DOHH2 (cell line): ENCODE data around the gene HIC1.

Experiments
- H3F3A ChIP-seq: fragments of 200-600 bp; sonication (generic), shearing (Covaris generic); 2 replicates; pipeline ENCODE4 v1.6.0; 2016; ENCODE audit warnings: antibody characterized with exemption, mild to moderate bottlenecking; ENCODE audit not compliant: control insufficient read depth, insufficient read depth
- H3K27ac ChIP-seq: fragments of 200-600 bp; sonication (generic); 2 replicates; pipeline ENCODE4 v1.5.1; 2014; ENCODE audit warnings: low read depth, mild to moderate bottlenecking, low read length, moderate library complexity
- H3K27me3 ChIP-seq: fragments of 200-600 bp; sonication (generic); 2 replicates; pipeline ENCODE4 v1.6.1; 2014; ENCODE audit warnings: mild to moderate bottlenecking, low read length, mixed read lengths; ENCODE audit not compliant: control insufficient read depth
- H3K36me3 ChIP-seq: fragments of 200-600 bp; sonication (generic); 2 replicates; pipeline ENCODE4 v1.6.1; 2014; ENCODE audit warnings: mild to moderate bottlenecking, low read length, moderate library complexity, mixed read lengths; ENCODE audit not compliant: control insufficient read depth
- H3K4me1 ChIP-seq: fragments of 200-600 bp; sonication (generic); 2 replicates; pipeline ENCODE4 v1.6.1; 2014; ENCODE audit warnings: mild to moderate bottlenecking, low read length, mixed read lengths; ENCODE audit not compliant: control insufficient read depth
- H3K4me2 ChIP-seq: fragments of 200-600 bp; sonication (generic); 2 replicates; pipeline ENCODE4 v1.6.0; 2014; ENCODE audit warnings: mild to moderate bottlenecking, low read length, moderate library complexity
- H3K4me3 ChIP-seq: fragments of 200-600 bp; sonication (generic); 2 replicates; pipeline ENCODE4 v1.5.1; 2014; ENCODE audit warnings: mild to moderate bottlenecking, low read length, mixed read lengths
- H3K79me2 ChIP-seq: fragments of 200-600 bp; sonication (generic); 2 replicates; pipeline ENCODE4 v1.6.1; 2014; ENCODE audit warnings: mild to moderate bottlenecking, low read length, mixed read lengths; ENCODE audit not compliant: control insufficient read depth
- H3K9me2 ChIP-seq: fragments of 200-600 bp; sonication (generic); replicated peaks from 2 replicates; pipeline ENCODE4 v1.6.1; 2014; ENCODE audit warnings: mild to moderate bottlenecking, low read length, mixed read lengths; ENCODE audit not compliant: control insufficient read depth
- H3K9me3 ChIP-seq: fragments of 200-600 bp; sonication (generic); 2 replicates; pipeline ENCODE4 v1.6.1; 2014; ENCODE audit warnings: antibody characterized with exemption, low read length, mixed read lengths; ENCODE audit not compliant: control insufficient read depth, insufficient read depth
- H4K20me1 ChIP-seq: fragments of 200-600 bp; sonication (generic); 2 replicates; pipeline ENCODE4 v1.6.0; 2014; ENCODE audit warnings: low read depth, mild to moderate bottlenecking, antibody characterized with exemption, low read length, moderate library complexity; ENCODE audit not compliant: control insufficient read depth, insufficient read depth
- EZH2phosphoT487 ChIP-seq: fragments of 200-600 bp; sonication (generic); IDR thresholded peaks from 2 replicates; pipeline ENCODE4 v1.6.1; 2017; ENCODE audit warnings: borderline replicate concordance, mild to moderate bottlenecking, antibody characterized with exemption, low read length, moderate library complexity, mixed read lengths
- TF ChIP-seq, protein P1 (sequence below): fragments of 200-600 bp; sonication (generic); IDR thresholded peaks from one replicate; pipeline ENCODE4 v1.5.1; 2014; ENCODE audit warnings: antibody characterized with exemption, mild to moderate bottlenecking, low read depth, low read length; ENCODE audit not compliant: poor library complexity, severe bottlenecking

The HIC1 gene

DNA sequence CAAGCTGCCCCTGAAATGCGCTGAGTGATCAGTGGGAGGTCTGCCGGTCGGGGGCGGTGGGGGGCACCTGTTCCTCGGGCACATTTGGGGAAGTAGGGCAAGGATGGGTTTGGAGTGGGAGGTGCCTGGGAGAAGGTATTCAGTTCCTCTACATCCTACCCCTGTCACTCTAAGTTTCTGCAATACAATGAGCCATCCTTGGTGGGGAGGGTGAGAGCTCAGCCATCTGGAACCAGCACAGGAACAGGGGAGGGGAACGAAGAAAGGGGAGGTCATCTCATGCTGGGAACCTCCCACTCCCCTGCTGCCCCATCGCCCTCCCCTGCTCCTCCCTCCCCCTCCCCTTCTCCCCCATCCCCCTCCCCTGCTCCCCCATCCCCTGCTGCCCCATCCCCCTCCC is 20.7 kb upstream of the HIC1 start:
- Histone ChIP-seq H3K9me3 (no peaks in the 10 kb centered on the region), H3F3A (no peaks in the 10 kb centered on the region), H3K27me3 (no peaks in the 10 kb centered on the region), H3K4me1 (peaks cover 24% of the 10 kb centered on the region), H3K27ac (no peak overlapping the region), H3K4me2 (peak overlapping the region; percentile 45), H3K79me2 (peaks cover 19% of the 10 kb centered on the region), H3K4me3 (no peak overlapping the region), H3K9me2 (no peaks in the 10 kb centered on the region), H4K20me1 (no peaks in the 10 kb centered on the region), H3K36me3 (peaks cover 21% of the 10 kb centered on the region)
- no peak for TF ChIP-seq EZH2phosphoT487
- TF ChIP-seq, protein P1, sequence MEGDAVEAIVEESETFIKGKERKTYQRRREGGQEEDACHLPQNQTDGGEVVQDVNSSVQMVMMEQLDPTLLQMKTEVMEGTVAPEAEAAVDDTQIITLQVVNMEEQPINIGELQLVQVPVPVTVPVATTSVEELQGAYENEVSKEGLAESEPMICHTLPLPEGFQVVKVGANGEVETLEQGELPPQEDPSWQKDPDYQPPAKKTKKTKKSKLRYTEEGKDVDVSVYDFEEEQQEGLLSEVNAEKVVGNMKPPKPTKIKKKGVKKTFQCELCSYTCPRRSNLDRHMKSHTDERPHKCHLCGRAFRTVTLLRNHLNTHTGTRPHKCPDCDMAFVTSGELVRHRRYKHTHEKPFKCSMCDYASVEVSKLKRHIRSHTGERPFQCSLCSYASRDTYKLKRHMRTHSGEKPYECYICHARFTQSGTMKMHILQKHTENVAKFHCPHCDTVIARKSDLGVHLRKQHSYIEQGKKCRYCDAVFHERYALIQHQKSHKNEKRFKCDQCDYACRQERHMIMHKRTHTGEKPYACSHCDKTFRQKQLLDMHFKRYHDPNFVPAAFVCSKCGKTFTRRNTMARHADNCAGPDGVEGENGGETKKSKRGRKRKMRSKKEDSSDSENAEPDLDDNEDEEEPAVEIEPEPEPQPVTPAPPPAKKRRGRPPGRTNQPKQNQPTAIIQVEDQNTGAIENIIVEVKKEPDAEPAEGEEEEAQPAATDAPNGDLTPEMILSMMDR = no peak

GRCh38 chr17:2034806-2035540 is 19.9 kb upstream of the HIC1 start:
- Histone ChIP-seq H3K9me2 (no peaks in the 10 kb centered on the region), H3K36me3 (peaks cover 21% of the 10 kb centered on the region), H3K27ac (no peak overlapping the region), H3K9me3 (no peaks in the 10 kb centered on the region), H3K4me1 (peaks cover 20% of the 10 kb centered on the region), H3K27me3 (no peaks in the 10 kb centered on the region), H4K20me1 (no peaks in the 10 kb centered on the region), H3K79me2 (peaks cover 19% of the 10 kb centered on the region), H3F3A (no peaks in the 10 kb centered on the region), H3K4me2 (peak overlapping the region; percentile 19; the same call in 1 of the 2 replicates), H3K4me3 (no peak overlapping the region)
- no peak for TF ChIP-seq EZH2phosphoT487
- TF ChIP-seq, protein P1 = no peak

- Histone ChIP-seq H3K27ac (no peak overlapping the region), H3K9me2 (no peaks in the 10 kb centered on the region), H3K27me3 (no peaks in the 10 kb centered on the region), H4K20me1 (no peaks in the 10 kb centered on the region), H3K4me1 (peaks cover 18% of the 10 kb centered on the region), H3K36me3 (peaks cover 21% of the 10 kb centered on the region), H3K4me3 (no peak overlapping the region), H3K79me2 (peaks cover 14% of the 10 kb centered on the region), H3K4me2 (no peak overlapping the region), H3F3A (no peaks in the 10 kb centered on the region), H3K9me3 (no peaks in the 10 kb centered on the region)
- TF ChIP-seq, protein P1 = no peak
- no peak for TF ChIP-seq EZH2phosphoT487
These were observed 19.1 kb upstream of the HIC1 start for GRCh38 chr17:2035541-2036488.
